K562 (cell line): Measurements from ENCODE around the gene AKNA. TPM values are rescaled to one million over a fixed set of nuclear protein-coding genes. Genes with fewer than 3 reads are reported as not detected.

Experiments used
- ATAC-seq: fragments of 200-7000 bp; cut with Tn5 transposase; 3 replicates; pipeline ENCODE4 v1.9.1; 2020; ENCODE audit warnings: moderate library complexity
- BruUV-seq: library from RNA; stranded (reverse); fragments of 400-500 nt; replicated peaks from 2 replicates; lab custom pipeline; 2021; lab: Mats Ljungman, UMichigan
- CTCF ChIA-PET: fragments of 300-600 bp; formaldehyde crosslinking; extraction: SDS; loops from one replicate; lab custom pipeline; 2021; ENCODE audit warnings: low intra/inter-chr PET ratio; lab: Yijun Ruan, JAX
- POLR2A ChIA-PET: fragments of 300-600, 350-650 bp; sonication (Branson Sonifier 250); formaldehyde crosslinking; extraction: SDS; loops from one replicate; lab custom pipeline; 2021; ENCODE audit warnings: antibody characterized with exemption, inconsistent platforms; lab: Yijun Ruan, JAX
- DNase-seq, 4 experiments: peaks; one replicate each; pipeline versions ENCODE4 v3.0.0 to v3.0.0-alpha.2; 2011 to 2018; ENCODE audit warnings: low spot score in 3 of 4, mixed read lengths in 3 of 4; ENCODE audit errors: extremely low read depth in 1 of 4
- FAIRE-seq: peaks from 2 replicates; lab custom pipeline; 2011; peaks lifted over from hg19 to GRCh38; lab: Jason Lieb, UNC
- H2AFZ ChIP-seq: 2 replicates; pipeline ENCODE4 v1.6.0; 2011; ENCODE audit warnings: low read depth, low read length, control low read depth, inconsistent platforms
- H3K27ac ChIP-seq: fragments of 200-600 bp; 3 replicates; pipeline ENCODE4 v1.8.0; 2011; ENCODE audit warnings: low read depth, mild to moderate bottlenecking, control low read depth, inconsistent platforms, low read length, moderate library complexity, mixed read lengths; ENCODE audit errors: extremely low read depth
- H3K27me3 ChIP-seq, 2 experiments: fragments of 300-600 bp in 1 of 2; 2 replicates in 1 of 2; 3 replicates in 1 of 2; pipeline versions ENCODE4 v1.6.0 to v1.8.0; 2011; ENCODE audit warnings: inconsistent platforms in 2 of 2, low read length in 2 of 2, mild to moderate bottlenecking in 1 of 2, mixed read lengths in 1 of 2, moderate library complexity in 1 of 2; ENCODE audit not compliant: control insufficient read depth in 2 of 2, insufficient read depth in 2 of 2
- H3K36me3 ChIP-seq: fragments of 300-600 bp; 3 replicates; pipeline ENCODE4 v1.8.0; 2011; ENCODE audit warnings: mild to moderate bottlenecking, low read length, inconsistent platforms; ENCODE audit not compliant: control insufficient read depth, insufficient read depth
- H3K4me1 ChIP-seq, 2 experiments: fragments of 200-600 bp in 1 of 2; replicated peaks in 1 of 2; 2 replicates in 1 of 2; 3 replicates in 1 of 2; pipeline versions ENCODE4 v1.5.1 to v1.8.0; 2011; ENCODE audit warnings: inconsistent platforms in 2 of 2, low read length in 2 of 2, mild to moderate bottlenecking in 1 of 2, mixed read lengths in 1 of 2, moderate library complexity in 1 of 2; ENCODE audit not compliant: control insufficient read depth in 2 of 2, insufficient read depth in 2 of 2
- H3K4me2 ChIP-seq: 2 replicates; pipeline ENCODE4 v1.6.1; 2011; ENCODE audit warnings: low read length, control low read depth, inconsistent platforms, mixed read lengths; ENCODE audit not compliant: insufficient read depth
- H3K4me3 ChIP-seq: fragments of 200-600 bp; sonication (generic), shearing (Covaris generic); 2 replicates; pipeline ENCODE4 v1.5.1; 2016; ENCODE audit warnings: control low read depth, inconsistent platforms
- H3K79me2 ChIP-seq: fragments of 200-600 bp; 3 replicates; pipeline ENCODE4 v1.8.0; 2011; ENCODE audit warnings: low read length, inconsistent platforms; ENCODE audit not compliant: control insufficient read depth, insufficient read depth
- H3K9ac ChIP-seq, 2 experiments: 2 replicates each; pipeline versions ENCODE4 v1.6.0 to v1.6.1; 2011; ENCODE audit warnings: low read depth in 2 of 2, low read length in 2 of 2, control low read depth in 1 of 2, inconsistent platforms in 1 of 2, mild to moderate bottlenecking in 1 of 2, mixed read lengths in 1 of 2; ENCODE audit not compliant: insufficient read depth in 1 of 2
- H3K9me1 ChIP-seq: one replicate; pipeline ENCODE4 v1.6.0; 2011; ENCODE audit warnings: inconsistent platforms, mild to moderate bottlenecking, low read length, moderate library complexity; ENCODE audit not compliant: control insufficient read depth, insufficient read depth
- H3K9me3 ChIP-seq: replicated peaks from 2 replicates; pipeline ENCODE4 v1.5.1; 2011; ENCODE audit warnings: low read depth, low read length, inconsistent platforms; ENCODE audit not compliant: control insufficient read depth, insufficient read depth
- H4K20me1 ChIP-seq: replicated peaks from 2 replicates; pipeline ENCODE4 v1.6.1; 2011; ENCODE audit warnings: low read length, inconsistent platforms, mixed read lengths; ENCODE audit not compliant: control insufficient read depth, insufficient read depth
- ATF1 ChIP-seq, 2 experiments: fragments of 450-650 bp in 1 of 2; IDR thresholded peaks; 2 replicates each; pipeline ENCODE4 v1.6.1; 2016; ENCODE audit warnings: missing compliant biosample characterization in 1 of 2, missing genetic modification characterization in 1 of 2
- CREM ChIP-seq: IDR thresholded peaks from 2 replicates; pipeline ENCODE4 v1.6.1; 2014; ENCODE audit warnings: antibody characterized with exemption, low read depth
- ELK1 ChIP-seq: sonication (generic); formaldehyde crosslinking; IDR thresholded peaks from 2 replicates; pipeline ENCODE4 v1.8.1; 2022; ENCODE audit warnings: missing genetic modification reagents
- ELK3 ChIP-seq: fragments of 450-650 bp; formaldehyde crosslinking; IDR thresholded peaks from 2 replicates; pipeline ENCODE4 v1.4.0; 2020; ENCODE audit warnings: mild to moderate bottlenecking
- MEF2D ChIP-seq: conservative IDR thresholded peaks from 2 replicates; pipeline ENCODE4 v1.6.1; 2016; ENCODE audit warnings: low read depth, missing genetic modification characterization, missing compliant biosample characterization
- RBM25 ChIP-seq: fragments of 200-400 bp; formaldehyde crosslinking; IDR thresholded peaks from 2 replicates; pipeline ENCODE4 v1.6.1; 2018; ENCODE audit warnings: low read length, low read depth, moderate library complexity; ENCODE audit not compliant: severe bottlenecking
- TAF15 ChIP-seq: fragments of 200-400 bp; formaldehyde crosslinking; IDR thresholded peaks from 2 replicates; pipeline ENCODE4 v1.6.1; 2017; ENCODE audit warnings: mild to moderate bottlenecking, low read depth, low read length, moderate library complexity
- ZFP36 ChIP-seq: fragments of 150-350 bp; IDR thresholded peaks from 2 replicates; pipeline ENCODE4 v1.6.1; 2018; ENCODE audit warnings: low read length, low read depth; ENCODE audit not compliant: partially characterized antibody
- ZNF354B ChIP-seq: fragments of 250-450 bp; sonication (Bioruptor Pico); IDR thresholded peaks from 2 replicates; pipeline ENCODE4 v1.4.0; 2020
- ZNF589 ChIP-seq: fragments of 200-800 bp; sonication (Bioruptor generic); IDR thresholded peaks from 2 replicates; pipeline ENCODE4 v1.6.1; 2016; ENCODE audit warnings: low read depth, missing genetic modification characterization, missing compliant biosample characterization
- ZNF655 ChIP-seq: fragments of 250-450 bp; sonication (Bioruptor Pico); IDR thresholded peaks from 2 replicates; pipeline ENCODE4 v1.5.0; 2021
- WGBS: fragments of 100-300 bp; shearing (Covaris generic); methylation state at CpG from one replicate; pipeline ENCODE4 v1.1.6; 2016; ENCODE audit warnings: low coverage, mixed read lengths; ENCODE audit not compliant: insufficient coverage; ENCODE audit errors: missing lambda C conversion rate; 5-methylcytosine and 5-hydroxymethylcytosine counted together
- in situ Hi-C: fragments of 300-500 bp; cut with MboI; formaldehyde crosslinking; loops from 4 replicates; pipeline ENCODE4 v1.15.0; 2018; ENCODE audit warnings: inconsistent platforms, mixed read lengths
- intact Hi-C: fragments of 100-400 bp; cut with micrococcal nuclease; formaldehyde crosslinking; loops from 2 replicates; pipeline ENCODE4 v1.14.2; 2022
- polyA plus RNA-seq, 8 experiments: library from polyadenylated mRNA; depleted of rRNA in 4 of 8; stranded (reverse) in 5 of 8; unstranded in 3 of 8; fragments of >200 nt; fragmentation: Nextera tagmentation in 2 of 8; fragmentation: Illumina TruSeq in 1 of 8; extraction: Ambion mirVana in 2 of 8; extraction: Trizol in 1 of 8; gene quantifications; 2 replicates each; pipeline versions ENCODE4 v1.2.1 to v1.2.3, GENCODE V29; 2011 to 2014; ENCODE audit warnings: inconsistent platforms in 1 of 8, missing spikeins in 1 of 8
- total RNA-seq, 7 experiments: library from RNA; depleted of rRNA in 6 of 7; stranded (reverse); fragments of >200 nt in 6 of 7; fragmentation: Illumina TruSeq in 2 of 7; extraction: Trizol in 2 of 7; gene quantifications; 2 replicates each; pipeline versions ENCODE4 v1.2.1 to v1.2.3, GENCODE V29; 2011 to 2021; ENCODE audit warnings: low replicate concordance in 1 of 7

The AKNA gene
- total and polyA plus RNA-seq, 9 of the 15 experiments (the other 6 are each of a cell fraction or from before 2014, with no cell fraction given): 0.29 to 20.5 (median 3.9) TPM

GRCh38 chr9:114316605-114317230 lies 71.1 kb downstream of the AKNA start:
- H3K4me2 ChIP-seq: no peak overlapping the region
- no peak for TF ChIP-seq ZNF354B (CRISPR knock-in tag)
- no peak for TF ChIP-seq CREM
- POLR2A ChIA-PET: interaction anchor here (0.9 kb wide), 1 partner anchor 12 kb away, joined by 4 read pairs; no protein-coding TSS in a partner anchor
- no peak overlapping the region for H3K4me3 ChIP-seq
- intact Hi-C loops (no loop called here), in situ Hi-C loops (no loop called here)
- H3K9ac ChIP-seq: no peak overlapping the region
- H3K79me2 ChIP-seq: no peaks in the 10 kb centered on the region
- H3K36me3 ChIP-seq: no peaks in the 10 kb centered on the region
- H3K4me1 ChIP-seq: no peaks in the 10 kb centered on the region; a peak in 1 of 5 replicates
- peaks cover 15 to 25% of the 10 kb centered on the region in 2 experiments for H3K27me3 ChIP-seq
- no peaks in the 10 kb centered on the region for H4K20me1 ChIP-seq
- DNase-seq: no peak
- WGBS: 23% methylated on average over 10 of the region's 10 CpGs
- BruUV-seq: no TSS peak
- no peak for FAIRE-seq
- H2AFZ ChIP-seq: no peak overlapping the region
- CTCF ChIA-PET: no interaction called here
- peak; percentile 58 for ATAC-seq
- no peak overlapping the region for H3K27ac ChIP-seq
- H3K9me3 ChIP-seq: no peaks in the 10 kb centered on the region
- H3K9me1 ChIP-seq: no peaks in the 10 kb centered on the region

- no peaks in the 10 kb centered on the region for H3K79me2 ChIP-seq
- in situ Hi-C loops: no loop called here
- H3K9me1 ChIP-seq: no peaks in the 10 kb centered on the region
- H3K27ac ChIP-seq: no peak overlapping the region
- intact Hi-C loops: no loop called here
- ChIA-PET CTCF (no interaction called here), POLR2A (no interaction called here)
- FAIRE-seq: no peak
- H3K9ac ChIP-seq: no peak overlapping the region
- no peaks in the 10 kb centered on the region for H3K36me3 ChIP-seq
- H3K4me3 ChIP-seq: no peak overlapping the region
- no peak for ATAC-seq
- WGBS: 9% methylated on average over 8 of the region's 8 CpGs
- H3K4me2 ChIP-seq: no peak overlapping the region
- H3K4me1 ChIP-seq: no peaks in the 10 kb centered on the region; a peak in 1 of 5 replicates
- H3K27me3 ChIP-seq: peaks cover 16 to 26% of the 10 kb centered on the region in 2 experiments
- no TSS peak for BruUV-seq
- no peaks in the 10 kb centered on the region for H3K9me3 ChIP-seq
- no peaks in the 10 kb centered on the region for H4K20me1 ChIP-seq
- H2AFZ ChIP-seq: no peak overlapping the region
- no peak for DNase-seq
- TF ChIP-seq TAF15 (no peak), ZNF589 (no peak), ZNF655 (CRISPR knock-in tag) (no peak), ELK1 (no peak), ATF1 (CRISPR knock-in tag; IDR thresholded peaks at IDR 0.05) (no peak), ATF1 (tag; IDR thresholded peaks at IDR 0.05) (no peak), ELK3 (CRISPR knock-in tag) (no peak), ZFP36 (peak; percentile 71), MEF2D (tag) (no peak), RBM25 (peak; percentile 86)
These were observed 71.9 kb downstream of the AKNA start for GRCh38 chr9:114315723-114316363.
